Superior temporal gyrus (tissue), 1 donor: Measurements from ENCODE around the gene CHSY1.

ENCODE experiments used
- DNase-seq: peaks from one replicate; pipeline ENCODE4 v3.0.0-alpha.2; 2016; ENCODE audit errors: extremely low spot score

Gene CHSY1

GRCh38 chr15:101151288-101151687 lies 100.6 kb downstream of the CHSY1 start:
- DNase-seq = no peak

GRCh38 chr15:101150723-101151040 lies 101.2 kb downstream of the CHSY1 start:
- no peak for DNase-seq

- no peak for DNase-seq
Measured at GRCh38 chr15:101149864-101150722, 101.8 kb downstream of the CHSY1 start.

GRCh38 chr15:101148881-101149664 lies 102.8 kb downstream of the CHSY1 start:
- no peak for DNase-seq

- no peak for DNase-seq
Measured at GRCh38 chr15:101148166-101148880, 103.5 kb downstream of the CHSY1 start.

- no peak for DNase-seq
Measured at GRCh38 chr15:101147181-101147580, 104.7 kb downstream of the CHSY1 start.

GRCh38 chr15:101146118-101146702 lies 105.6 kb downstream of the CHSY1 start:
- no peak for DNase-seq

- no peak for DNase-seq
Measured at GRCh38 chr15:101145362-101145761, 106.5 kb downstream of the CHSY1 start.

- DNase-seq = no peak
Measured at GRCh38 chr15:101143321-101143720, 108.5 kb downstream of the CHSY1 start.

- no peak for DNase-seq
Measured at GRCh38 chr15:101142711-101143110, 109.1 kb downstream of the CHSY1 start.

GRCh38 chr15:101141926-101142527 lies 109.8 kb downstream of the CHSY1 start:
- no peak for DNase-seq

- no peak for DNase-seq
Measured at GRCh38 chr15:101140697-101141065, 111.2 kb downstream of the CHSY1 start.

GRCh38 chr15:101139986-101140696 lies 111.7 kb downstream of the CHSY1 start:
- DNase-seq = no peak

- DNase-seq = no peak
Measured at GRCh38 chr15:101138913-101139880, 112.7 kb downstream of the CHSY1 start.

- no peak for DNase-seq
Measured at GRCh38 chr15:101138086-101138660, 113.7 kb downstream of the CHSY1 start.

- no peak for DNase-seq
Measured at GRCh38 chr15:101137312-101137940, 114.4 kb downstream of the CHSY1 start.

- no peak for DNase-seq
Measured at GRCh38 chr15:101136381-101137268, 115.2 kb downstream of the CHSY1 start.
